GM18511 (cell line): ENCODE measurements around the gene FDPS.
A peak's percentile ranks its signal among the peaks of the same experiment; 100 is the strongest.

Source experiments
- ATAC-seq: cut with Tn5 transposase; IDR thresholded peaks from one replicate; pipeline ENCODE4 v1.9.1; 2021; ENCODE audit warnings: mild to moderate bottlenecking, moderate library complexity; ENCODE audit not compliant: unreplicated experiment

FDPS gene

GRCh38 chr1:155308493-155309422 is at the start of gene FDPS:
Gene FDPS (plus strand): TSS chr1:155308866. CDS start chr1:155309790, 924 bp downstream.
- ATAC-seq = peak; percentile 95

DNA sequence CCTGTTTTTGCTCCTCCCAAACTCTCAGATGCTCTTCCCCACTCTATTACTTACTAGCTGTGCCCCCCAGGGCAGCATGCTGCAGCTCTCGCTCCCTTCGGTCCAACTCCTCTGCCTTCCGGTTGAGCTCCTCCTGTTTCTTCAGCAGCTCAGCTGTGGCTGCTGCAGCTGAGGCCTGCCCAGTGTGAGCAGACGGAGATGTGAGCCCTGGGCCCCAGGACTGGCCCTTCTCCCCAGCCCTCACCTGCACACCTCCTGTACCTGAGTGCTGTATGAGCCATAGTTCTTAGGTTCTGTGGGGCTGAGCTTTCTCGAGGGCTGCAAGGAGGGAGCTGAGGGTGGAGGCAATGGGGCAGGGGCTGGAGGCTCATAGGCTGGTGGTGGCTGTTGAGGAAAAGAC is 48.4 kb upstream of the FDPS start:
- ATAC-seq = no peak

- no peak for ATAC-seq
Measured at GRCh38 chr1:155261493-155261851, 47.2 kb upstream of the FDPS start.

DNA sequence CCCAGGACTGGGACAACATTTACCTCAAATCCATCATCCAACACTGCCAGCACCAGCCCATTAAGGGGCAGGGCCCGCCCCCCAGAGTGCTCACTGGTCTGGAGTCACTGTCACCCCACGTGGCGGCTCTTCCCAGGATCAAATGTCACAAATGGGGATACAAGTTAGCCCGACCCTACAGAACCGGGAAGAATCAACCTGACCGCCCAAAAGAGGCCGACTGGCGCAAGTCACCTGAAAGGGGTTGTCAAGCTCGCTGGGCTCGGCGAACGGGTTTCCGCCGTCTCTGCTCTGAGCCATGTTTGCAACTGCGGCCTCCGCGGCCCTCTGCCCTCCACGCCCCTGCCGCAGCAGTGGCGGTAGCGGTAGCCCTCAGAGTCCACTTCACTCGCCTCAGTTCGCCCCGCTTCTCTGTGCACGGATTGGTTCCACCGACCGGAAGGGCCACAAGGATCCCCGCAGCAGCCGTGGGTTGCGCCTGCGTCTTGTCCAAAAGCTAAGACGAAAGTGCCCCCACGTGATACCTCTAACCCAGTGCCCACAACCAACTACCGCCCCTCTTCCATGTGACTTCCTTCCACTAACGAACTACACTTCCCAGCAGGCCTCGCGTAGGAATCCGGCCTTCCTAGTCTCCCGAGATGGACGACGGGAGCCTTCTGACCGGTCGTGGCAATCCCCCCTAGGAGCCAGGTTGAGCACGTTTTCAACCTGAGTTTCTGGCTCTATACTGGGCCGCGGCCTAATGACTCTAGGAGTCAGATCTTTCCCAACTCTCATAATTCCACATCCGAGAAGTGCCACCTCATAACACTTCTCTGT is 46.6 kb upstream of the FDPS start, which contains the start of gene SCAMP3:
SCAMP3 (minus strand) TSS at position 509 of the 822 bp plus-strand sequence; CDS start at position 300, 209 bp downstream.
- ATAC-seq = peak; percentile 96

- ATAC-seq = no peak
Measured at GRCh38 chr1:155263067-155263466, 45.6 kb upstream of the FDPS start.

DNA sequence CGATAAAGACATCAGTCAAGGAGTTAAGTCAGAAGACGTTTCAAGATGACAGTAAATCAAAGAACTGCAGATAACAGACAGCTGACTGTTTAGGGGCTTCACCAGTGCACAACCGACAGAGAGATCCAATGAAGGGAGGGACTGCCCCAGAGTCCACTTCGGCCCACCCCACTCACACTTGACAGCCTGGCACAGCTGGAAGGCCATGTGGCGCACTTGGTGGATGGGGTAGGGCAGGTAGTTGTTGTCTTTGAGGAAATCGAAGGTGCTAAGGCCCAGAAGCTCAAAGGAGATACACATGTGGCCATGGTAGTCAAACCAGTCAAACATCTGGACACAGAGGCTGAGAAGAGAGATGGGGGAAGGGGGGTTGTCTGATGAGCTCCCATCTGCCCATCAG is 42.1 kb upstream of the FDPS start:
- no peak for ATAC-seq

DNA sequence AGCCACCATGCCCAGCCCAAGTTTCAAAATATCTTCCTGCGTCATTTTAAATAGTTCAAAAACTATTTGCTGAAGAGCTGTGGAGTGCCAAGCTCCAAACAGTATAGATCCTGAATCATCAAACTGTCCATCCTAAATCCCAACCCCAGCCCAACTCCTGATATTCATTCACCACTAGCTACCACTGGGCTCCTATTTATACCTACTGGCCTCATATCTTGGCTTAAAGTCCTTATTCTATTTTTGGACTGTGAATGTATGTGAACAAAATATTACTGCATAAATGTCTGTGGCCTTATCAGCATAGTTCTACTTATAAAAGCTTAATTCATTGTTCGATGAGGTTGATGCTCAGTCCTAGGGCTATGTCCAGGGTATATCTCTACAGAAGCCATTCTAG is 41.3 kb upstream of the FDPS start:
- ATAC-seq = no peak

DNA sequence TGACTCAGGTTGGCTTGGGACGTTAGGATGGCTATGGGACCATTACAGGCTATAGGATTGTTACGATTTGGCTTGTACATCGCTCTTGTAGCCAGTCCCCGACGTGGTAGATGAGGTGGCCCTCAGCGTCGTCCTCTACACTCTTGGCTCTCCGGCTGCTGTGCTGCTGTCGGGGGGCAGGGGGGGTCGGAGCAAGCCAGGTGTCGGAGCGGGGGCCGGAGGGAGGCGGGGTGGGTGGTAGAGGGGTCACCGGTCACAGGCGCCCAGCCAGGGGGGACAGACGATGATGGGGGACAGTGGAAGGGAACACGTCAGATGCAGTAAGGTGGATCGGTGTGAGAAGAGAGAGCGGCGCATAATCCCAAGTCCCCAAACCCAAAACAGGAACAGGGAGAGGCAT is 40.0 kb upstream of the FDPS start:
- ATAC-seq = no peak

- ATAC-seq = no peak
Measured at GRCh38 chr1:155269381-155269780, 39.3 kb upstream of the FDPS start.

GRCh38 chr1:155272466-155273342 is 36.0 kb upstream of the FDPS start:
- ATAC-seq = peak; percentile 44

- peak; percentile 83 for ATAC-seq
Measured at GRCh38 chr1:155273343-155274245, 35.1 kb upstream of the FDPS start, which contains the start of gene CLK2. Gene CLK2 (minus strand): TSS chr1:155273504. CDS start chr1:155270977, 2,527 bp downstream.

DNA sequence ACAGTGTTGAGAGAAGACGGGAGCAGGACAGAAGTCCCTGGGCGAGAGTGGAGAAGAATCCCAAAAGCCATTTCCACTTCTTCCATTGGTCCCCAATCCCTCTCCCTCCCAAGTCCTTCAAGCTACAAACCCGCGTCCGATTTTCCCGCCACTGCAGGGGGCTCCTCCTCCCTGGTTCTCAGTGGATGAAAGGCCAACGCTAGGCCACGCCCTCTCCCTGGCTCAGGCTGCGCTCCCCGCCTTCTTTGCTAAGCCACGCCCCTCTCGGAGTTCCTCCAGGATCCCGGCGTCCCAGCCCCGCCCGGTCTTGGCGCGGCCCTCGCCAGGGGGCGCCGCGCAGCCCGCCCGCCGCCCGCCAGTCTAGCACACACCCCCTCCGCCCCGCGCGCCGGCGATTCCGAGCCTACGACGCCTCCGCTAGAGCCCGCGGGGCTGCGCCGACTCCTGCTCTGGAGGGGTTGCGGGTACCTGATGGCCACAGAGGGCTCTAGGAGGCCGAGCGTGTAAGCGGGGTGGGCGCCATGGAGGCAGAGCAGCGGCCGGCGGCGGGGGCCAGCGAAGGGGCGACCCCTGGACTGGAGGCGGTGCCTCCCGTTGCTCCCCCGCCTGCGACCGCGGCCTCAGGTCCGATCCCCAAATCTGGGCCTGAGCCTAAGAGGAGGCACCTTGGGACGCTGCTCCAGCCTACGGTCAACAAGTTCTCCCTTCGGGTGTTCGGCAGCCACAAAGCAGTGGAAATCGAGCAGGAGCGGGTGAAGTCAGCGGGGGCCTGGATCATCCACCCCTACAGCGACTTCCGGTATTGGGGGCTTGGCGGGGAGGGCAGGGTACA is 31.4 kb upstream of the FDPS start, which contains the start of gene HCN3:
HCN3 (plus strand) TSS at position 394 of the 832 bp plus-strand sequence; CDS start at position 522, 128 bp downstream.
- ATAC-seq = peak; percentile 69

DNA sequence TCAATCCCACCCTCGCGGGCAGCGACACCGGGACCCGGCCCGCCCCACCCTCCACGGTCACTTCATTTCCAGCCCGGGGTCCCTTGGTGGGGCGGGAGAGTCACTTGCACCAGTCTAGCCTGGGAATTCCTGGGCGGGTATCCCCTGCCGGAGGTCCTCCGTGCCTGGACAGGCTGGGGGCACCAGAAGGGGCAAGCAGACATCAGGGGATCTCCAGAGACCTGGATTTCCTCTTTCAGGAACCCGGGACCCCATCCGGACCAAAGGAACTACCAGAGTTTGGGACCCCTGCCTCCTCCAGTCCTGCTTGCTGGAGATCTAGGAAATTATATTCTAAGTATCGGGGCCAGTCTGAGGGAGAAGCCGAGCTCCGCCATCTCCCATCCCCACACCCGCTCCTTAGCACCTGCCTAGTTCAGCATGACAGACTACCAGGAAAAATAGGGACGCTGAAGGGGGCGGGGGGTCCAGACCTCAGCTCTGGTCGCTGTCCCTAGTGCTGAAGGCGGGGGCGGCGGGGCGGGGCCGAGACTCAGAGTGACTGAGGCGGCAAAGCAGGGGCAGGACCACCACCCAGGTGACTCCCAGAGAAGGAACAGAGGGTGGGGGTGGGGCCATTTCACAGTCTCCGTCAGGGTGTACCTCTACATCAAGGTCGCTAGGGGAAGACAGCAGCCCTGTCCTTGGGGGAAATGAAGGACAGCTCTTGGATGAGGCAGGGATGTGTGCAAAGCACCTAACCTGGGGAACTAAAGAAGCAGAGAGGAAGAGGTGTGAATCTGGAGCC is 30.6 kb upstream of the FDPS start:
- ATAC-seq = no peak

DNA sequence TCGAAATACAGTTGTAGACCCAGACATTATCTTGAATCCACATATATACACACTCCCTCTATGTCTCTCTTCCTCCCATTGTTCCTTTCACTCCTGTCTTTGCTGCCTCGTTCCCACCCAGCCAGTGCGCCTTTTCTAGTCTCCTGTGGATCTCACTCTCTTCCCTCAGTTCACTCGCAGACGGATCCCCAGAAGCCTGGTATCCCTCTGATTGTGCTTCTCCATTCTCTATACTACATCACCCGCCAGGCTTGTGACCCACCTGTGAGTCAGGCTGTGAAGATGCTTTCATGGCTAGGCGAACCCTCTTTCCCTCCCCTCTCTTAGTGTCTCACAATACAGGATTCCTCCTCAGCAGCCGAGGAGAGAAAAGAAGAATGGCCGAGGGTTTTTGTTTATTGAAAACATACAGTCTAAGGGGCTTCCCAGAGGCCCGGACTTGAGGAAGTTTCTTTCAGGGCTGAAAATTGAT is 29.9 kb upstream of the FDPS start:
- ATAC-seq = no peak

- no peak for ATAC-seq
Measured at GRCh38 chr1:155279268-155279667, 29.4 kb upstream of the FDPS start.

GRCh38 chr1:155282488-155283091 is 26.1 kb upstream of the FDPS start:
- ATAC-seq = no peak

DNA sequence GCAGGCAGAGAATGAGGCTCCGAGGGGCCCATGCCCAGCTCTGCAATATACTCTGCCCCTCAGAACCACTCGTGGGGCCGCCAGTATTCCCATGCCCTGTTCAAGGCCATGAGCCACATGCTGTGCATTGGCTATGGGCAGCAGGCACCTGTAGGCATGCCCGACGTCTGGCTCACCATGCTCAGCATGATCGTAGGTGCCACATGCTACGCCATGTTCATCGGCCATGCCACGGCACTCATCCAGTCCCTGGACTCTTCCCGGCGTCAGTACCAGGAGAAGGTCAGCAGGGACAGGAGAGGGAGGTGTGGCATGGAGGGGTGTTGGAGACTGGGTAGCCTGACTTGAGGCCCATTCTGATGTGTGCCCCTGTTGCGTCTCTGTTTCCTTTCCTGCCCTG is 24.2 kb upstream of the FDPS start:
- ATAC-seq = no peak
